Hepatic stellate cell (primary cell): ENCODE data around the gene SLMAP.
"Not testable (repeated sequence)": the region's sequence is repeated elsewhere in the genome, so short reads cannot be mapped to it uniquely, and the experiment has no call there.

Source experiments
- DNase-seq: peaks from one replicate; pipeline ENCODE4 v3.0.0; 2011; ENCODE audit warnings: low spot score

SLMAP gene

GRCh38 chr3:57832486-57832885 lies 76.4 kb downstream of the SLMAP start:
- DNase-seq: no peak

- DNase-seq: no peak
Observed at GRCh38 chr3:57832900-57833313, 76.8 kb downstream of the SLMAP start.

GRCh38 chr3:57833763-57834162 lies 77.7 kb downstream of the SLMAP start:
- DNase-seq: no peak

- no peak for DNase-seq
Observed at GRCh38 chr3:57837686-57838085, 81.6 kb downstream of the SLMAP start.

GRCh38 chr3:57838627-57839026 lies 82.5 kb downstream of the SLMAP start:
- DNase-seq: no peak

- DNase-seq: no peak
Observed at GRCh38 chr3:57840473-57840872, 84.4 kb downstream of the SLMAP start.

GRCh38 chr3:57841818-57842217 lies 85.7 kb downstream of the SLMAP start:
- no peak for DNase-seq

- no peak for DNase-seq
Observed at GRCh38 chr3:57848177-57848738, 92.1 kb downstream of the SLMAP start.

GRCh38 chr3:57851304-57851703 lies 95.2 kb downstream of the SLMAP start:
- DNase-seq: no peak

GRCh38 chr3:57852896-57853295 lies 96.8 kb downstream of the SLMAP start:
- DNase-seq: peak; percentile 24

GRCh38 chr3:57855281-57855680 lies 99.2 kb downstream of the SLMAP start:
- peak; percentile 11 for DNase-seq

GRCh38 chr3:57855943-57856342 lies 99.8 kb downstream of the SLMAP start:
- DNase-seq: no peak

GRCh38 chr3:57856675-57857074 lies 100.6 kb downstream of the SLMAP start:
- no peak for DNase-seq

- DNase-seq: no peak
Observed at GRCh38 chr3:57862894-57863293, 106.8 kb downstream of the SLMAP start.

- DNase-seq: no peak
Observed at GRCh38 chr3:57863380-57863779, 107.3 kb downstream of the SLMAP start.

- peak; percentile 13 for DNase-seq
Observed at GRCh38 chr3:57864853-57865252, 108.7 kb downstream of the SLMAP start.

- not testable (repeated sequence) for DNase-seq
Observed at GRCh38 chr3:57869110-57869509, 113.0 kb downstream of the SLMAP start.

- no peak for DNase-seq
Observed at GRCh38 chr3:57872606-57873005, 116.5 kb downstream of the SLMAP start.

- no peak for DNase-seq
Observed at GRCh38 chr3:57876632-57877031, 120.5 kb downstream of the SLMAP start.

GRCh38 chr3:57877116-57877515 lies 121.0 kb downstream of the SLMAP start:
- peak; percentile 20 for DNase-seq

- not testable (repeated sequence) for DNase-seq
Observed at GRCh38 chr3:57884436-57884835, 128.3 kb downstream of the SLMAP start.

GRCh38 chr3:57889807-57890206 lies 133.7 kb downstream of the SLMAP start:
- no peak for DNase-seq

- no peak for DNase-seq
Observed at GRCh38 chr3:57890874-57891273, 134.8 kb downstream of the SLMAP start.

- no peak for DNase-seq
Observed at GRCh38 chr3:57892423-57892822, 136.3 kb downstream of the SLMAP start.

- no peak for DNase-seq
Observed at GRCh38 chr3:57893156-57893555, 137.0 kb downstream of the SLMAP start.
